KG1 (cell line): ENCODE measurements around the gene VPS18.
"Not testable (repeated sequence)": the region's sequence is repeated elsewhere in the genome, so short reads cannot be mapped to it uniquely, and the experiment has no call there.

Experiments used
- DNase-seq: peaks from one replicate; lab custom pipeline; 2025; lab: John Stamatoyannopoulos, UW

The VPS18 gene, protein sequence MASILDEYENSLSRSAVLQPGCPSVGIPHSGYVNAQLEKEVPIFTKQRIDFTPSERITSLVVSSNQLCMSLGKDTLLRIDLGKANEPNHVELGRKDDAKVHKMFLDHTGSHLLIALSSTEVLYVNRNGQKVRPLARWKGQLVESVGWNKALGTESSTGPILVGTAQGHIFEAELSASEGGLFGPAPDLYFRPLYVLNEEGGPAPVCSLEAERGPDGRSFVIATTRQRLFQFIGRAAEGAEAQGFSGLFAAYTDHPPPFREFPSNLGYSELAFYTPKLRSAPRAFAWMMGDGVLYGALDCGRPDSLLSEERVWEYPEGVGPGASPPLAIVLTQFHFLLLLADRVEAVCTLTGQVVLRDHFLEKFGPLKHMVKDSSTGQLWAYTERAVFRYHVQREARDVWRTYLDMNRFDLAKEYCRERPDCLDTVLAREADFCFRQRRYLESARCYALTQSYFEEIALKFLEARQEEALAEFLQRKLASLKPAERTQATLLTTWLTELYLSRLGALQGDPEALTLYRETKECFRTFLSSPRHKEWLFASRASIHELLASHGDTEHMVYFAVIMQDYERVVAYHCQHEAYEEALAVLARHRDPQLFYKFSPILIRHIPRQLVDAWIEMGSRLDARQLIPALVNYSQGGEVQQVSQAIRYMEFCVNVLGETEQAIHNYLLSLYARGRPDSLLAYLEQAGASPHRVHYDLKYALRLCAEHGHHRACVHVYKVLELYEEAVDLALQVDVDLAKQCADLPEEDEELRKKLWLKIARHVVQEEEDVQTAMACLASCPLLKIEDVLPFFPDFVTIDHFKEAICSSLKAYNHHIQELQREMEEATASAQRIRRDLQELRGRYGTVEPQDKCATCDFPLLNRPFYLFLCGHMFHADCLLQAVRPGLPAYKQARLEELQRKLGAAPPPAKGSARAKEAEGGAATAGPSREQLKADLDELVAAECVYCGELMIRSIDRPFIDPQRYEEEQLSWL

DNA sequence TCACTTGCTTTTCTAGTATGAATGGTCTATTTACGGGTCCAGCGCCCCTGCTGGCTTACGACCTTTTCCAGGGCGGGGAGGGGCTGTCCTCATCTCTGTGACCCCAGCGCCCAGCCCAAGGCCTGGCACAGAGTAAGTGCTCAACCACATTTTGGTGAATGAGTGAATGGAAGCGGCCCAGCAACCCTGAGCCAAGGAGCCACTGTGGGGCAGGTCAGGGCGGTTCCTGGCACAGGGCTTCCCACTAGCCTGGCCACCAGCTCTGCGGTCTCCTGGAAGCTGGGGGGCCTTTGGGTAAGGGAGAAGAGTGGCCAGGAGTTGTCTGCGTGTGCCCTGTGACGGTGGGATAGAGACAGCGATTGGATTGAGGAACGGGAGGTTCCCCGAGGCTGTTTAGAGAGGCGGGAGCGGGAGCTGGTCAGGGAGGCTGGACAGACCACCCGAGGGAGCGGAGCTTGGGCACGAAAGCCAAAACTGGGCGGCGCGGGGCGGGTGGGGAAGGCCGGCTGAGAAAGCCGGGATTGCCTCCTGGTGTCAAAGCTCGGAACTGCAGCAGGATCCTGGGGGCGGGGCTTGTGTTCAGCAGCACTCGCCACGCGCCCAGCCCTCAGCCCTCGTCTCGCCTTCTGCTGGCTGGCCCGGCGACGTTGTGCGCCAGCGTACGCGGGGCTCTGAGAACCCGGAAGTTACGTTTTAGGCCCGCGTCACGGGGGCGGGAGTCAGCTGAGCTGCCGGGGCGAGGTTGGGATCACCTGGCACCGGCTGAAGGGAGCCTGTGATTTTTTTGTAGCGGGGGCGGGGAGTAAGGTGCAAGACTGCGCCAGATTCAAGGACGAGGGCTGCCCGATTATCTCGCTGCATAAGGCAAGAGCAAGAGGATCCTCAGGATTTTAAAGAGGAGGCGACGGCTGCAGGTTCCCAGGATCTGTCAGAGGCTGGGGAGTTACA, at the start of gene VPS18:
VPS18 (plus strand) TSS at position 718 of the 948 bp plus-strand sequence. CDS start 319 bp downstream, outside the sequence.
- DNase-seq = peak; percentile 97

DNA sequence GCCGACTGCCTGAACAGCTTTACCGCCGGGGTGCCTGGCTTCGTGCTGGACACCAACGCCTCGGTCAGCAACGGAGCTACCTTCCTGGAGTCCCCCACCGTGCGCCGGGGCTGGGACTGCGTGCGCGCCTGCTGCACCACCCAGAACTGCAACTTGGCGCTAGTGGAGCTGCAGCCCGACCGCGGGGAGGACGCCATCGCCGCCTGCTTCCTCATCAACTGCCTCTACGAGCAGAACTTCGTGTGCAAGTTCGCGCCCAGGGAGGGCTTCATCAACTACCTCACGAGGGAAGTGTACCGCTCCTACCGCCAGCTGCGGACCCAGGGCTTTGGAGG, 49.6 kb upstream of the VPS18 start:
- peak; percentile 12 for DNase-seq

DNA sequence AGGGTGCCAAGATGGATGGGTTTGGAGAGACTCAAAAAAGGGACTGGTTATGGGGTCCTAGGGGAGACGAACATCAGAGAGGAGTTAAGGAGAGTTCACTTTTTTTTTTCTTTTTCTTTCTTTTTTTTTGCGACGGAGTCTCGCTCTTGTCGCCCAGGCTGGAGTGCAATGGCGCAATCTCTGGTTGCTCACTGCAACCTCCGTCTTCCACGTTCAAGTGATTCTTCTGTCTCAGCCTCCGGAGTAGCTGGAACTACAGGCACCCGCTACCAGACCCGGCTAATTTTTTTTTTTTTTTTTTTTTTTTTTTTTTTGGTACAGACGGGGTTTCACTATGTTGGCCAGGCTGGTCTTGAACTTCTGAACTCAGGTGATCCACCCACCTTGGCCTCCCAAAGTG, 49.2 kb upstream of the VPS18 start:
- no peak for DNase-seq

DNA sequence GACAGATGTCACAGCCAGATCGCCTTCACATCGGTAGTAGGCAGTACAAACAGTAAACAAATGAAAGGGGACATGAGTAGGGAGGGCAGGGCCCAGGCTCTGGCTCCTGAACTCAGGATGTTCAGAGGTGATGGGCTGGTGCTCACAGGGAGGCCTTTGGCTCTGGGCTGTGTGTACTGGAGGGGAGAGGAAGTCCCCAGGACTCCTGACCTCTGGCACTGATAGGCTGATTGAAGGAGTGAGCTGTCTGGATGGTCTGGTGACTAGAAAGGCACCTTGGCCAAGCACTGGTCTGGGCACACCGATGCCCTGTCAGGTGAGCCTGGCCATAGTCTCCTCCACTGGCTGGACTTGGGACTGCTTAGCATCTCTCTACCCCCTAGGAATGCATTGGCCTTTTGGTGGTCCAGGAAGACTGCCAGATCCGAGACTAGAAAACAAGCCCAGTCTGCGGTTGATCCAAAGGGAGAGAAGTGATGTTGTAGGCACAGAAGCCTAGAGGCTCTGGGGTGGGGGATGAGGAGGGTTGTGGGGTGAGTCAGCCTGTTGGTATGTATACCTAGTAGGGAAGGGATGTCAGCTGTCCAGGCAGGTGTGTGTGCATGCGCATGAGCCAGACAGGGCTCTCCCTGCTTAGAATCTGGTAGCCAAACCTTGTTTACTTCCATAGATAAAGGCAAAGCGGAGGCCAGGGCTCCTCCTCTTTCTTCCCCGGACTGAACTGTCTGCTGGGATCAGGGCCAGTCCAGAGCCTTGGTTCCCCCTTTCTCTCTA, 48.6 kb upstream of the VPS18 start:
- DNase-seq = no peak

DNA sequence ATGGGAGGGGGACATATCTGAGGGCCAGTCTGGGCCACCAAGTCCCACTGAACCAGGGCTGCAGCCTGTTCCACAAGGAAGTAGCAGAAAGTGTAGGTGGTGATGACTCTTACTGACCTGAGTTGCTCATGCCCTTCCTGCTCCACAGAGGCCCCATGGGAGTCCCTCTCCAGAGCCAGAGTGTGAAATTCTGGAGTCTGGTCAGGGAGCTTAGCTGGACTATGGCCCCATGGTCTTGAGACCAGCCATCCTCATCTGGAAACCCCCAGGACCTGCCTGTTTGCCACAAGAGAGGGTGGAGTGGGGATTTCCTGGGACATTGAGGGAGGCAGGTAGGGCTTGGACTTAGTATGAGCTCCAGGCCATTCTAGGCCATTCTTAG, 47.4 kb upstream of the VPS18 start:
- DNase-seq = no peak

DNA sequence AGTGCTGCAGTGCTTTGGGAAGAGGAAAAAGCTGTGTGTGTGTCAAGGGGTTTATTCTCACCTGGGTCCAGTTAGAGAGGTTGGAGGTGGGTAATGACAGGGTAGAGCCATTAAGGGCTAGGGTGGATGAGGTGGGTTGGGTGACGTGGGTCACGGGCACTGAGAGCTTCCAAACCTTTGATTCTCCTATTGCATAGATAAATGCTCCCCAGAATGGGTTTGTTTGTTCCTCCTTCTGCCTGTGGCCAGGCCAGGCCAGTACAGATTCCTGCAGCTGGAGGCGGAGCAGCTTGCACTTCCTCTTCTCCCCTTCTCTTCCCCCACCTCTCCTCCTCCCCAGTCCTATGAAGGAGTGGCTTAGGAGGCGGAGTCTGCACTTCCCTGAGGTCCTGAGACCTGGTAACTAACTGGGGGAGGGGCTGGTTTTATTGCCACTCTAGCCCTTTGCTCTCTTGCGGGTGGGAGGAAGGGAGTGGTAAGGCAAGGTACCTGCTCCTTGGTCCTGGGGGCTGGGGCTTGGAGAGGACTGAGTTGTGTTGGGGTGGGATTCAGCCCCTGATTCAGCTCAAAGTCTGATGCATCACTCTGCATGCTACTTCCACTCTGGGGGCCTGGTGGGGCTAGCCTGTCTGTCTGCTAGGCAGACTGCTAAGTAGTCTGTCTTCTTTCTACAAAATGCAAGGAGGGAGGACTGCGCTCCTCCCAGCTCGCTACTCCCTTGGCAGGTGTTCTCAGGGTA, 46.9 kb upstream of the VPS18 start:
- DNase-seq = peak; percentile 71

DNA sequence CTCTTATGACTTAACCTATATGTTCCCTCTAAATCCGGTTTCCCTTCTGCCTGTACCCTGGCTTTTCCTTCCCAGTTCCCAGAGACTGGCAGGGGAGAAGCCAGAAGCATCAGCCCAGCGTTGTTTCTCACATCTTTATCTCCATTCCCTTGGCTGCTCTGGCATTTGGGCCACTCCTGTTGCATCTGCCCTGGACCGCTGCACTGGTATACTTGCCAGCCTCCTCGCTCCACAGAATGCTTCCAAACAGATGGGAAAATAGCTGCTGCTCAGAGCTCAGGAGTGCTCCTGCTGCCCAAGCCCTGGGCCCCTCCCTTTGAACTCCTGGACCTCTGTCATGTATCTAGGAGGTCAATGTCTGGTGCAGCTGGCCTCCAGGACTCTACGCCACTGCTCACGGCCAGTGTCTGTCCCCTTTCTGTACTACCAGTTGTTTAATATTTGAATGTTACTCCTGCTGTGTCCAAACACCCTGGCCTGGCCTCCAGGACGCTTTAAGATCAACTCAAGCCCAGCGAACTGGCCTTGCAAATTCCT, 43.6 kb upstream of the VPS18 start:
- no peak for DNase-seq

DNA sequence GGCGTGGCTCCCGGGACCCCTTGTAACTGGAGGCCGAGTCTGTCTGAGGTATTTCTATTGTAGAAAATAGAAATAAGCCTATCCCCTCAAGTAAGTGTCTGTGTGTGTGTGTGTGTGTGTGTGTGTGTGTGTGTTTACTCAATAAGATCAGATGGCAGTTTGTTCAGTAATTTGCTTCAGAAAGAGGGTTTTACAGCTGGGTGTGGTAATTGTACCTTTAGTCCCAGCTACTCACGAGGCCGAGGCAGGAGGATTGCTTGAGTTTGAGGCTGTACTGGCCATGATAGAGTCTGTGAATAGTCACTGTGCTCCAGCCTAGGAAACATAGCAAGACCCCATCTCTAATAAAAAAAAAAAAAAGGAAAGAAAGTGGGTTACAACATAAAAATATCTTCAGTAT, 41.7 kb upstream of the VPS18 start:
- no peak for DNase-seq

DNA sequence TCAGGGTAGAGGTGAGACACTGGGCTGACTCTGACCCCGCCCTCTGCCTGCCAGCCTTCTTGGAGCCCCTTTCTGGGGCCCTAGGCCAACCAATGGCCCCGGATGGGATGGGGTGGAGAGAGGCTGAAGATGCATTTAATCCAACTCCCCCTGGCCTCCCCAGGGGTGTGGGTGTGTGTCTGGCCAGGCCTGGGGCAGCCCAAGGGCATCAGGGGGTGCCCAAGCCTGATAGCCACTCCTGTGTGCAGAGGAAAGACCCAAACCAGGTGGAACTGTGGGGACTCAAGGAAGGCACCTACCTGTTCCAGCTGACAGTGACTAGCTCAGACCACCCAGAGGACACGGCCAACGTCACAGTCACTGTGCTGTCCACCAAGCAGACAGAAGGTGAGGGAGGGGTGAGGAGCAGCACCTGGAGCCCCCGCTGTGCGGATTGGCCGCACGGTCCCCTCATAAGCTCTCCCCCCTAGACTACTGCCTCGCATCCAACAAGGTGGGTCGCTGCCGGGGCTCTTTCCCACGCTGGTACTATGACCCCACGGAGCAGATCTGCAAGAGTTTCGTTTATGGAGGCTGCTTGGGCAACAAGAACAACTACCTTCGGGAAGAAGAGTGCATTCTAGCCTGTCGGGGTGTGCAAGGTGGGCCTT, 40.9 kb upstream of the VPS18 start:
- DNase-seq = no peak

DNA sequence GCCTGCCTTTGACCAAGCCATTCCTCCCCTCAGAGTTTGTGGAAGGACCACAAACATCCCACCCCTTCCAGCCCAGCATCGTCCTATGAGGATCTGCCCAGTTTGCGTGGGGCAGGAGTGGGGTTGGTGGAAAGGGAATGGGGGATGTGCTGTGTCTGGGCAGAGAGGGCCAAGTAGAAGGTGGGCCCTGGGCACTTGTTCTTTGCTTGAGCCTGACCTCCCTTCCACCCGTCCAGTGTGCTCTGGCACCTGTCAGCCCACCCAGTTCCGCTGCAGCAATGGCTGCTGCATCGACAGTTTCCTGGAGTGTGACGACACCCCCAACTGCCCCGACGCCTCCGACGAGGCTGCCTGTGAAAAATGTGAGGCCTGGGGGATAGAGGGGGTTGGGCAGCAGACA, 40.1 kb upstream of the VPS18 start:
- no peak for DNase-seq

DNA sequence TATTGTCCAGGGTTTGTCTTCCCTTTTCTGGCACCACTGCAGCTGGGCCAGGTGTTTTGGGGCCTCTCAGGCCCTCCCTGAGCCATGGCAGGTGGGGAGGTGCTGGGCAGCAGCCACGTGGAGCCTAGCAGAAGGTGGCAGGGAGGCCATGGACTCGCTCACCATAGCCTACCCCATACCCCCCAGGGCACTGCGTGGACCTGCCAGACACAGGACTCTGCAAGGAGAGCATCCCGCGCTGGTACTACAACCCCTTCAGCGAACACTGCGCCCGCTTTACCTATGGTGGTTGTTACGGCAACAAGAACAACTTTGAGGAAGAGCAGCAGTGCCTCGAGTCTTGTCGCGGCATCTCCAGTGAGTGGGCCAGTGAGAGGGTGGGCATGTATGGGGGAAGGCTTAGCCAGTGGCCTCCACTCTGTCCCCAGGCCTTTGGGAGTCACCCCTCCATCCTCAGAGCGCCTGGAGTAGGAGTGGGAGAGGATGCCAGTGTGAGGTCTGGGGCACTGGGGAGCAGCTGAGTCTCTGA, 38.5 kb upstream of the VPS18 start:
- no peak for DNase-seq

DNA sequence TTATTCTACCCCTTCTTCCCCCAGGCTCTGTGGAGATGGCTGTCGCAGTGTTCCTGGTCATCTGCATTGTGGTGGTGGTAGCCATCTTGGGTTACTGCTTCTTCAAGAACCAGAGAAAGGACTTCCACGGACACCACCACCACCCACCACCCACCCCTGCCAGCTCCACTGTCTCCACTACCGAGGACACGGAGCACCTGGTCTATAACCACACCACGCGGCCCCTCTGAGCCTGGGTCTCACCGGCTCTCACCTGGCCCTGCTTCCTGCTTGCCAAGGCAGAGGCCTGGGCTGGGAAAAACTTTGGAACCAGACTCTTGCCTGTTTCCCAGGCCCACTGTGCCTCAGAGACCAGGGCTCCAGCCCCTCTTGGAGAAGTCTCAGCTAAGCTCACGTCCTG, 37.5 kb upstream of the VPS18 start:
- DNase-seq = no peak

DNA sequence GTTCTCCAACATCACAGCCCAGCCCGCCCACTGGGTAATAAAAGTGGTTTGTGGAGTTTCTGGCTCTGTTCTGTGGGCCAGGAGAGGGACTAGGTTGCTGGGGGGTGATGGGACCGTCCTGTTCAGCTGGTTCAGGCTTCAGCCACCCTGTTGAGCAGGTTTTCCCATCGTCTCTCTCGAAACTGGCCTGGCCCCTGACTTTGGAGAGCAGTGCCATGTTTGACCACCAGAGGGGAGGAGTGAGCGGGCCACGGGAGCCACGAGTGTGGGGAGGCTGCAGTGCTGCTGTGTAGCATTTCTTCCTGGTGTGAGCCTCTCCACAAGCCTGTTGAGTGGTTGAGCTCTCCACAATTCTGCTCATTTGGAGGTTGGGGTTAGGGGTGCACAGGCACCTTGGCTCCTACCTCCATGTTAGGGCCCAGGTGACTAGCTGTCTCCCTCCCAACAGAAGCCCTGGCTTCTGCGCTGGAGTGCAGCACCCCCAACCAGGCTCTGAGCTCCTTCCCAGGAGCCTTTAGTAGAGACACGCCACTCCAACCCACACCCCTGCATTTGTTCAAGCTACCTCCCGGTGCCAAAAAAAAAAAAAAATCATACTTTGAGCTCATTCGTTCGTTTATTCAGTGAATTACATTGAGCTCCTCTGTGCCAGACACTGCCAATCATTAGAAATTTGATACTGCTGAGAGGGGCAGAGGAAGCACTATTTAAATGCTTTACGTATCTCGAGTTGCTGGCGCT, 36.5 kb upstream of the VPS18 start:
- peak; percentile 57 for DNase-seq

DNA sequence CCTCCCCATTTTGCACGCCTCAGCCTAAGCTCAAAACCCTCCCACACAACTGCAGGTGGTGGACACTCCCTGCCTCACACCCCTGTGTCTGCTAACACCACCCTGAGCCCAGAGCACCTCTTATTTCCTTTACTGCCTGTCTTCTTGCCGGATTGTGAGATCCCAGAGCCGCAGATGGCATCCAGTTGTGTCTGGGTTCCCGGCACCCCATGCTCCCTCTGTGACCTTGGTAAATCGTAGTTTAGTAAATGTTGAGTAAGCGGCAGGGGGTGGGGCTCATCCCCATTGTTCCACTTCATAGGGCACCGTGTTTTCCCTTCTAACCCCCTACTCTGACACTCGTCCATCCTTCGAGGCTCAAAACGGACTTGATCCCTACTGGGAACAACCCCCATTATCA, 35.5 kb upstream of the VPS18 start:
- DNase-seq = no peak

DNA sequence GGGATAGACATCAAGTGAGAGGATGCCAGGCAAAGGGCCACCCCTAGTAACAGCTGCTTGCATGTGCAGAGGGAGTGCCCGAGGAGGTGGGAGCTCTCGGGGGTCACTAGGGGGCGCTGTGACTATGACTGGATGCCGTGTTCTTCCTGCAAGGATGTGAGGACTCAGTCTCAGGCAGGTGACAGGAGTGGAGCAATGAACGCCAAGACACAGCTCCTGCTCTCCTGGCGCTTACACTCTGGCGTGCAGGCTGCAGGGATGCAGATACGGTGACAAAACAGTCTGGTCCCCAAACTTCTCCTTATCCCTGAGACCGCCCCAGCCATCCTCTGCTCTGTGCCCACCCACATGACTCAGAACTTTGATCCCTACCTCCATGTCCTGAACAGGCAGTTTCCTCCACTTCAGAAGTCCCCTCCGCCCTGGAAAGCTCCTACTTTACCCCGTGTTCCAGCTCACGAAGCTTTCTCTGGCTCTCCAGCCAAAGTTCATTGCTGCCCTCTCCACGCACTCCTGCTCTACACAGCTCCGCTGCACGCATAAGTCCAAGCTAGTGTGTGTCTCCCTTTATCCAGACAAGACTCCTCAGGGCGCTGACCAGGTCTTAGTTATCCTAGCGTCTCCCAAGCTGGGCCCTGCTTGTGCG, 34.9 kb upstream of the VPS18 start:
- DNase-seq = no peak

DNA sequence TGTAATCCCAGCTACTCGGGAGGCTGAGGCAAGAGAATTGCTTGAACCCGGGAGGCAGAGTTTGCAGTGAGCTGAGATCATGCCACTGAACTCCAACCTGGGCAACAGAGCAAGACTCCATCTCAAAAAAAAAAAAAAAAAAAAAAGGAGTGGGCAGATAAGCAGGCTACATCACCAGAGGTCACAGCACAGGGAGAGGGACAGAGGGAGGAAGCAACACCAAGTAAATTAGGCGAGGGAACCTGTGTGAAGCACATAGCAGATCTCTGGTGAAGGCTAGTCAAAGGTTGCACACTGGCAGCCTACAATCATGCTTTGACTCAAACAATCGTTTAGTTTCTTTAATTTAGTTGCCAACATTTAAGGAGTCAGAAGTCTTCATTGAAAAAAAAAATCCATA, 33.1 kb upstream of the VPS18 start:
- not testable (repeated sequence) for DNase-seq

DNA sequence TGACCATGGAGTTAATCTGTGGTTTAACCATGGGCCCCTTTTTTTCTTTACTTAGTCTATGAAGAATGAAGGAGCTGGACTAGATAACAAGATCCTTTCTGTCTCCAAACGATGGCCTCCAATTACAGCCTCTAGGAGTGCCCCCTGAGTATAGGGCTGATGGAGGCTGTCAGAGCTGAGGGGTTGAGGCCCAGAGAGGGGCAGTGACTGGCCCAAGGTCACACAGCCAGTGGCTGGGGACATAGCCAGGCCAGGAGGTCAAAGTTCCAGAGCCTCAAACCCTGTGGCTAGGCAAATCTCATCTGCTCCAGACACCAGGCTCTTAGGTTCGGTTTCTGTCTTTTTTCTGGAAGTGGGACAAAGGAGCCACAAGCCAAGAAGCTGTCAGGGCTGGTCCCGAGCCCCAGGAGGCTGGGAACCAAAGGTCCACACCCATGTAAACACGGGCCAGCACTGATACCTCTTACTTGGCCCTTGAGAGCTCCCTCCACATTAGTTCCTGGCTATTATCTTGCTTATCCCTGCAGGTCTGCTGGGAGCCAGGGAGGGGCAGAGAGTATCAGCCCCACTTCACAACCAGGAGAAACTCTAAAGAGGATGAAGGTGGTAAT, 30.5 kb upstream of the VPS18 start:
- DNase-seq = no peak

DNA sequence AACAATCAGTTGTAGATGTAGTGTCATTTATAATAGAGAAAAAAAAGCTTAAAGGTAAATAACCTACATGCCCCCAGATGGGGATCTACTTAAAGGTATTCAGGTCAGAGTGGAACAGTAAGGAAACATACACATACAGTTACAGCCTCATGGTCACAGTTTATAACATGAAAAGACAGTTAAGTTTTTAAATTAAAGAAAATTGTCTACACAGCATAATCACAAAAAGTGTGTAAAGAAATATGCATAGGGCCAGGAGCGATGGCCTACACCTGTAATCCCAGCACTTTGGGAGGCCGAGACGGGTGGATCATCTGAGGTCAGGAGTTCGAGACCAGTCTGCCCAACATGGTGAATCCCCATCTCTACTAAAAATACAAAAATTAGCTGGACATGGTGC, 27.1 kb upstream of the VPS18 start:
- no peak for DNase-seq
